Stimulated activated CD4-positive, alpha-beta T cell treated with anti-CD3 and anti-CD28 coated beads, Interleukin-1b, Interleukin-23, amount 100 ng/mL, for 48 hours (primary cell): ENCODE data around the gene TMEM259.
A peak's percentile ranks its signal among the peaks of the same experiment; 100 is the strongest.

ENCODE experiments used
- DNase-seq: peaks from one replicate; pipeline ENCODE4 v3.0.0-alpha.2; 2020

TMEM259 gene

GRCh38 chr19:982567-983170 lies 38.3 kb downstream of the TMEM259 start:
- peak; percentile 72 for DNase-seq

GRCh38 chr19:980133-980998 lies 40.6 kb downstream of the TMEM259 start:
- DNase-seq = no peak

DNA sequence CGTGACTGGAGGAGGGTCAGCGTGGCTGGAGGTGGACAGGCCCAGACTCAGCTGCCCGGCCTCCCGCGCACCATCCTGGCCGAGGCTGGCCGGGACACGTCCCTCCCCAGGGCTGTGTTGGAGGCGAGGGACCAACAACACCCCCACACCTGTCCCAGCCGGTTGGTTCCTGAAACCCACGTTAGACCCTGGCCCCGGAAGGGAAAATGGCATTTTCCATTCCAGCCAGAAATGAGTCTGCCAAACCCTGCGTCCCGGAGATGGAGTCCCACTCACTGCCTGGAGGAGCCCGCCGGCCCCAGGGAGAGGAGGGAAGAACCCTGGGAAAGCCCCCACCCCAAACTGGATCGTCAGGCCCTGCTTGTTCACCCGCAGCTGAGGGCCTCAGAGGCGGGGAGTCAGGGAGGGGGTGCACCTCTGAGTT lies 41.6 kb downstream of the TMEM259 start:
- DNase-seq = no peak

DNA sequence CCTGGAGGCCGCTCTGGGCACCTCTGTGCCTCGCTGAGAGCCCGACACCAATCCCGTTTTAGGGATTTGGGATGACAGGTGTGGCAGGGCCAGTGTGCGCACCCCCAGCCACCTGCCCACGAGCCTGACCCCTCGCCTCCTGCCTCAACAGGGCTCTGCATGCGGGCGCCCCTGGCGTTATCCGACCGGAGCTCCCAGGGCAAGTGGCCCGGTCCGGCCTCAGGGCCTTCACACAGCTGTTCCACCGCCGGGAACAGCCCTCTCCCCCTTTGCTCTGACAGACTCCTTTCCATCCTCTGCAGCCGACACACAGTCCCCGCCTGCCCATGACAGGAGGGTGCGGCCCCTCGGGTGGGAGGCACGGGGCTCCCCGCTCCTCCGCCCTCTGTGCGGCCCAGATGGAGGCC lies 43.9 kb downstream of the TMEM259 start:
- DNase-seq = no peak

GRCh38 chr19:976476-976875 lies 44.4 kb downstream of the TMEM259 start:
- no peak for DNase-seq

DNA sequence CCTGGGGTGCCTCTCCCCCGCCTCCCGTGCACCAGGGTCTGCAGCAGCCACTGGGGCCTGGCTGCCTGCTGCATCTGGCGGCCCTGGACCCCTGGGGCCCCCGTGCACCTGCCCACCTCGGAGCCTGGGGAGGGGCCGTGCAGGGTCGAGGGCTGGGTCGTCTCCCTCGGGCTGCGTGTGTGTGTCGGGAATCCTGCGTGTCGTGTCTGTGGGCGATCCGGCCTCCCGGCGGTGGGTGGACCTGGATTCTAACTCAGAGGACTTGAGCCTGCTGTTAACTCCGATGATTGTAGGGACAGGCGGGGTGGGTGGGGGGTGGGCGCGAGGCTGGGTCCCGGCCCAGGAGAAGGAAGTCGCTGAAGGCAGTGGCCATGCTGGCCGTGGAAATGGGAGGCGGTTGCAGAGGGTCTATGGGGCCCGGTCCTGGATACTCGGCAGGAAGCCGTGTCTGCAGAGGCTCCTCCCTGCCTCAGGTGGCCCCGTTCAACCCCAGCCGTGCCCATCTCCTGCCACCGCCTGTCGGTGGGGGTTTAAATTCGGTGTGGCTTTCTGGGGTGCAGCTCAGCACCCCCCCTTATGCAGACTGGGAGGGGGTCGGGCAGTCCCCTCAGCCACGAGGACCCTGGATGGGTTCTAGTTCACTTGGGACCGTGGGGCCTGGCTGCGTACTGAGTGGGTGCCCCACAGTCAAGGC lies 46.2 kb downstream of the TMEM259 start:
- no peak for DNase-seq

GRCh38 chr19:973726-974563 lies 47.0 kb downstream of the TMEM259 start:
- DNase-seq = no peak

DNA sequence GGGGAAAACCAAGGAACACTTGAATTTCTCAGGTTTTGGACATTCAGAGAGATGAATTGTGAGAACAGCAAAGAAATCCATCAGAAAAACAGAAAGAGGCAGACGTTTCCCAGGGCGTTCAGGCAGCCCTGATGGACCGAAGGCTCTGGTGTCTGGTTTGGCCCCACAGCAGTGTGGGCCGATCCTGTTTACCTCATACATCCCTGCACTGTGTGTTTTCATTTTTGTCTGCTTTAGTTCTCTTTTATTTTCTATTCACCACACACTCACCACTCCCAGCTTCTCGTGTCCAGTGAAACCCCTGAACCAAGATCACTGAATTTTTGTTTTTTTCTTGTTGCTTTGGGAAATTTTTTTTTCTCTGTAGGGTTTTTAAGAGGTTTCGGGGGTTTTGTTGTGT lies 48.6 kb downstream of the TMEM259 start:
- DNase-seq = no peak

DNA sequence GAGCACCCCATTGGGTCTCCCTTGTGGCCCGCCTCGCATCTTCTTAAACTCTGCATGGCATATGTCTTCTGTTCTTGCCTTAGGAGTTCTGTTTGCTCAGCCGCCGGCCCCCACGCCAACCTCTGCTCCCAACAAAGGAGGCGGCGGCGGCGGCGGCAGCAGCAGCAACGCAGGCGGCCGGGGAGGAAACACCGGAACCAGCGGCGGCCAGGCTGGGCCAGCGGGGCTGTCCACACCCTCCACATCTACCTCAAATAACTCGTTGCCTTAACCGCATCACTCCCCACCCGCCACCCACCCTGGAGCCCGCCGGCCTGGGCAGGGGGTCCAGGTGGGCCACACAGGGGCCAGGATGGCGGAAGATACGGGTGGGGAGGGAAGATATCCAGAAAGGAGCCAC lies 49.1 kb downstream of the TMEM259 start:
- DNase-seq = no peak

DNA sequence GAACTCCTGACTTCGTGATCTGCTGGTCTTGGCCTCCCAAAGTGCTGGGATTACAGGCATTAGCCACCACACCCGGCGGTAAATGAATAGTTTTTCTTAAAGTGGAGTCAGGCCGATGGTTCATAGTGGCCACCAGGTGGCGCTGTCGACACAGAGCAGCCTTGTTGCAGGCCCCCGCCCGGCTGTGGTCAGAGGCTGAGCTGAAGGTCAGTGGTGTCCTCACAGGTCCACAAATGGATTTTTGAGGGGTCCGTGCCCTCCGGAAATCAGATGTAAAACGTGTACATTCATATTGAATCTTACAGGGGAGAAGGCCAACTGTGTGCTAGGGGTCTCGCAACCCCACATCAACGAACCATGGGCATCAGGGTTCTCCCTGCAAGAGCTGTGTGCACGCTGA lies 50.2 kb downstream of the TMEM259 start:
- DNase-seq = no peak

- DNase-seq = no peak
Measured at GRCh38 chr19:966485-967088, 54.3 kb downstream of the TMEM259 start.

DNA sequence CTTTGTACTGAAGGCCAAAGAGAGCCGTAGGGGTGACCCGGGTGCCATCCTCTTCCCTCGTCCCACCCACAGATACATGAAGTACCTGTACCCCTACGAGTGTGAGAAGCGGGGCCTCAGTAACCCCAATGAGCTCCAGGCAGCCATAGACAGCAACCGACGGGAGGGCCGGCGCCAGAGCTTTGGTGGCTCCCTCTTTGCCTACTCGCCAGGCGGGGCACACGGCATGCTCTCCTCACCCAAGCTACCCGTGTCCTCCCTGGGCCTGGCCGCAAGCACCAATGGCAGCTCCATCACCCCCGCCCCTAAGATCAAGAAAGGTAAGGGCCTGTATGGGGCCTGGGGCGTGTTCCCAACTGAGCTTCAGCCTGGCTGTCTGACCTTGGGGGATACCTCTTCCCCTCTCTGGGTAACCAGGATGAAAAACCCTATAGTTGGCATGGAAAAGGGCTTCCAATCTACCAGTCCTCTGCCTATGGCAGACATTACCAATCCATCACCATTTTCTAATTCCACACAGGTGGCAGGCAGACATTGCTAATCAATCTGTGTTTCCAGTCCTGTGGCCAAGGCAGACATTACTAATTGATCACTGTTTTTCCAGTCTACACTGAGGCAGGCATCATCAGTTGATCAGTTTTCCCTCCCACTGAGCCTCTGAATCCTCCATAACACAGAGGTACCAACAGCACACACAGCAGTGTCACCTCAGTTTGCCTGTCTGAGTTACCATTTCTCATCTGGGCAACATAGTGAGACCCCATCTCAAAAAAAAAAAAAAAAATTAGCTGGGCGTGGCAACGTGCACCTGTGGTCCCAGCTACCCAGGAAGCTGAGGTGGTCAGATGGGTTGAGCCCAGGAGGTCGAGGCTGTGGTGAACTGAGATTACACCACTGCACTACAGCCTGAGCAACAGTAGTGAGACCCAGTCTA lies 55.9 kb downstream of the TMEM259 start:
- no peak for DNase-seq

- no peak for DNase-seq
Measured at GRCh38 chr19:964116-964520, 56.8 kb downstream of the TMEM259 start.

DNA sequence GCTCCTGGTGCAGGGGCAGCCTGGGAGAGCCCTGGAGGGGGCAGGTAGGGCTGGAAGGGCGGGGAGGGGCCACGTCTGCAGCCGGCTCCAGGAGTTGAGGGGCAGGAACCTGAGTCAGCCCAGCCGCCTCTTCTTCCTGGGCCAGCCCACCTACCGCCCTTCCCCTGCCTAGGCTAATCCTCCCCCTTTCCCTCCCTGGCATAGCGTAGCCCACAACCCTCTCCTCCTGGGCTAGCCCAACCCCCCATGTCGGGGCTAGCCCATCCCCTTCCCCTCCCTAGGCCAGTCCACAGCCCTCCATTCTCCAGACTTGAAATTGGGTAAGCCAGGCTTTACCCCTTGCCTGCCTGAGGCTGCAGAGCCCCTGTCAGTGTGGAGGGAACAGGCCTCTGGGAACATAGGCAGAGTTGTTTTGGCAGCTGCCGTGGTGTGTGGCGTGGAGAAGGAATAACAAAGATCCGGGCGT lies 57.4 kb downstream of the TMEM259 start:
- DNase-seq = no peak

DNA sequence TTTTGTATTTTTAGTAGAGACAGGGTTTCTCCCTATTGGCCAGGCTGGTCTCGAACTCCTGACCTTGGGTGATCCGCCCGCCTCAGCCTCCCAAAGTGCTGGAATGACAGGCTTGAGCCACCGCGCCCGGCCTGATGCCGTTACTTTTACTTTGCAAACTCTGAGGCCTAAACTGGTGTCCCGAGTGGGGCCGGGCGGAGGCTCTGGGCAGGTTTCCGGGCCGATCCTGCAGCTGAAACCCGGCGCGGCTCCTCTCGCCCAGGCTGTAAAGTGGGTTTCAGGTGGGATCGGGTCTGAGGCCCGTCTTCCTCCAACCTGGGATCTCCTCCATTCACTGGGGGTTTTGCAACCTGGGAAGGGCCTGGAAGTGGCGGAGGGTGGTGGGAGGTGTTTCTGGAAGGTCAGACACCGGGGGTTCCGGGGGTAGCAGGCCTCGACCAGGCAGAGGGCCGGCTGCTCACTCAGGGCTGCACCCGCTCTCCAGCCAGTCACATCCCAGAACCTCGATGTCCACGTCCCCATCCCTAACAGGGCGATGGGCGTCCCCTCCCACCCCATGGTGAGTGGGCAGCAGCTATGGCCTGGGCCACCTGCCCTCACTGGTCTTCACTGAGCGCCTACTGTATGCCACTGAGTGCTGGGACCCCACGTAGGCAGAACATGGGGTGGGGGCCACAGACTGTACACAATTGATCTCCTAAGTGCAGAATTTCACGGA lies 58.1 kb downstream of the TMEM259 start:
- DNase-seq = no peak

- DNase-seq = no peak
Measured at GRCh38 chr19:961866-962620, 58.9 kb downstream of the TMEM259 start.

- DNase-seq = no peak
Measured at GRCh38 chr19:960601-960938, 60.4 kb downstream of the TMEM259 start.

GRCh38 chr19:960020-960419 lies 60.9 kb downstream of the TMEM259 start:
- DNase-seq = no peak
